Choroid plexus epithelial cell (primary cell): ENCODE data around the gene ZBTB42.

Source experiments
- DNase-seq: peaks from one replicate; pipeline ENCODE4 v3.0.0-alpha.2; 2010; ENCODE audit warnings: low read depth
- H3K4me3 ChIP-seq: 2 replicates; pipeline ENCODE4 v1.5.1; 2011; ENCODE audit warnings: low read depth, mild to moderate bottlenecking, control low read depth, low read length, moderate library complexity
- CTCF ChIP-seq: conservative IDR thresholded peaks from 2 replicates; pipeline ENCODE4 v1.5.1; 2011; ENCODE audit warnings: low read depth, mild to moderate bottlenecking, control low read depth, inconsistent platforms, low read length, moderate library complexity

Gene ZBTB42

GRCh38 chr14:104788161-104788818 lies 12.6 kb upstream of the ZBTB42 start:
- no peak for TF ChIP-seq CTCF
- DNase-seq: no peak
- H3K4me3 ChIP-seq: no peak overlapping the region

GRCh38 chr14:104788873-104789663 lies 11.8 kb upstream of the ZBTB42 start:
- H3K4me3 ChIP-seq: no peak overlapping the region
- DNase-seq: no peak
- no peak for TF ChIP-seq CTCF

GRCh38 chr14:104789752-104790743 lies 10.9 kb upstream of the ZBTB42 start:
- no peak for TF ChIP-seq CTCF
- DNase-seq: no peak
- H3K4me3 ChIP-seq: no peak overlapping the region

GRCh38 chr14:104791425-104791824 lies 9.5 kb upstream of the ZBTB42 start:
- H3K4me3 ChIP-seq: no peak overlapping the region
- no peak for DNase-seq
- no peak for TF ChIP-seq CTCF

- DNase-seq: no peak
- H3K4me3 ChIP-seq: no peak overlapping the region
These were observed 8.6 kb upstream of the ZBTB42 start for GRCh38 chr14:104792101-104792884.

More at GRCh38 chr14:104792101-104792884, 8.6 kb upstream of the ZBTB42 start:
- TF ChIP-seq CTCF: no peak
